Glutamatergic neuron (in vitro differentiated cells): ENCODE measurements around the gene REXO1. TPM values are rescaled to one million over a fixed set of nuclear protein-coding genes. Genes with fewer than 3 reads are reported as not detected.

Source experiments
- DNase-seq: peaks from one replicate; pipeline ENCODE4 v3.0.0; 2022
- H3K27ac Mint-ChIP-seq: one replicate; pipeline ENCODE4 v1.8.0; 2020; ENCODE audit warnings: mild to moderate bottlenecking, mixed read lengths, inconsistent platforms; ENCODE audit not compliant: unreplicated experiment
- H3K27me3 Mint-ChIP-seq: one replicate; pipeline ENCODE4 v1.8.0; 2020; ENCODE audit warnings: mild to moderate bottlenecking, moderate library complexity, mixed read lengths, inconsistent platforms; ENCODE audit not compliant: unreplicated experiment
- H3K36me3 Mint-ChIP-seq: one replicate; pipeline ENCODE4 v1.8.0; 2020; ENCODE audit warnings: mild to moderate bottlenecking, mixed read lengths, inconsistent platforms; ENCODE audit not compliant: unreplicated experiment
- H3K4me1 Mint-ChIP-seq: one replicate; pipeline ENCODE4 v1.8.0; 2020; ENCODE audit warnings: mild to moderate bottlenecking, low read depth, mixed read lengths, inconsistent platforms; ENCODE audit not compliant: unreplicated experiment
- H3K4me3 Mint-ChIP-seq: one replicate; pipeline ENCODE4 v1.8.0; 2020; ENCODE audit warnings: mild to moderate bottlenecking, mixed read lengths, inconsistent platforms; ENCODE audit not compliant: unreplicated experiment
- H3K9me3 Mint-ChIP-seq: one replicate; pipeline ENCODE4 v1.8.0; 2020; ENCODE audit warnings: mild to moderate bottlenecking, moderate library complexity, mixed read lengths, inconsistent platforms; ENCODE audit not compliant: unreplicated experiment
- total RNA-seq: library from RNA; stranded (reverse); fragmentation: NEBNext Ultra II Directional; extraction: Animal tissue kit (Norgen Biotek cat#: 25700); gene quantifications from one replicate; pipeline ENCODE4 v1.2.1, GENCODE V29; 2021; ENCODE audit not compliant: unreplicated experiment
- TF ChIP-seq, protein P1 (sequence below): fragments of 200-600 bp; sonication (generic); IDR thresholded peaks from one replicate; pipeline ENCODE4 v1.5.0; 2021; ENCODE audit not compliant: partially characterized antibody, unreplicated experiment

REXO1 gene
- total RNA-seq, 1 donor from 2014 or later, result 65.7 TPM

DNA sequence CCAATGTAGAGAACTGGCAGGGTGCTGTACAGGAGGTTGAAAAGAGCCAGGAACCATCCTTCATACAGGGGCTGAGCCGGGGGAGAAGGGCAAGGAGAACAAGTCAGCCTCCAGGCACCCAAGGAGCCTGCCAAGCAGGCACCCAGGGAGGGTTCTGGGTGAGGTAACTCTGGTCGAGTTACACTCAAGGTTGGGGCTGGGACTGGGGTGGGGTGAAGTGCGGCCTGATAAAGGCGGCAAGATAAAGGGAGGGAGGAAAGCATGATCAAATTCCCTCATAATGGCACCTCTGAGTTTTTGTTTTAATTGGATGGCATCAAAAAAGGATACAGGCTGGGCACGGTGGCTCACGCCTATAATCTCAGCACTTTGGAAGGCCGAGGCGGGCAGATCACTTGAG, 61.2 kb downstream of the REXO1 start:
- no peaks in the 10 kb centered on the region for H3K9me3 Mint-ChIP-seq
- peaks cover 14% of the 10 kb centered on the region for H3K27me3 Mint-ChIP-seq
- peaks cover 4% of the 10 kb centered on the region for H3K4me1 Mint-ChIP-seq
- no peaks in the 10 kb centered on the region for H3K36me3 Mint-ChIP-seq
- DNase-seq, result no peak
- no peak overlapping the region for H3K27ac Mint-ChIP-seq
- TF ChIP-seq, protein P1, sequence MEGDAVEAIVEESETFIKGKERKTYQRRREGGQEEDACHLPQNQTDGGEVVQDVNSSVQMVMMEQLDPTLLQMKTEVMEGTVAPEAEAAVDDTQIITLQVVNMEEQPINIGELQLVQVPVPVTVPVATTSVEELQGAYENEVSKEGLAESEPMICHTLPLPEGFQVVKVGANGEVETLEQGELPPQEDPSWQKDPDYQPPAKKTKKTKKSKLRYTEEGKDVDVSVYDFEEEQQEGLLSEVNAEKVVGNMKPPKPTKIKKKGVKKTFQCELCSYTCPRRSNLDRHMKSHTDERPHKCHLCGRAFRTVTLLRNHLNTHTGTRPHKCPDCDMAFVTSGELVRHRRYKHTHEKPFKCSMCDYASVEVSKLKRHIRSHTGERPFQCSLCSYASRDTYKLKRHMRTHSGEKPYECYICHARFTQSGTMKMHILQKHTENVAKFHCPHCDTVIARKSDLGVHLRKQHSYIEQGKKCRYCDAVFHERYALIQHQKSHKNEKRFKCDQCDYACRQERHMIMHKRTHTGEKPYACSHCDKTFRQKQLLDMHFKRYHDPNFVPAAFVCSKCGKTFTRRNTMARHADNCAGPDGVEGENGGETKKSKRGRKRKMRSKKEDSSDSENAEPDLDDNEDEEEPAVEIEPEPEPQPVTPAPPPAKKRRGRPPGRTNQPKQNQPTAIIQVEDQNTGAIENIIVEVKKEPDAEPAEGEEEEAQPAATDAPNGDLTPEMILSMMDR, result no peak
- no peak overlapping the region for H3K4me3 Mint-ChIP-seq

DNA sequence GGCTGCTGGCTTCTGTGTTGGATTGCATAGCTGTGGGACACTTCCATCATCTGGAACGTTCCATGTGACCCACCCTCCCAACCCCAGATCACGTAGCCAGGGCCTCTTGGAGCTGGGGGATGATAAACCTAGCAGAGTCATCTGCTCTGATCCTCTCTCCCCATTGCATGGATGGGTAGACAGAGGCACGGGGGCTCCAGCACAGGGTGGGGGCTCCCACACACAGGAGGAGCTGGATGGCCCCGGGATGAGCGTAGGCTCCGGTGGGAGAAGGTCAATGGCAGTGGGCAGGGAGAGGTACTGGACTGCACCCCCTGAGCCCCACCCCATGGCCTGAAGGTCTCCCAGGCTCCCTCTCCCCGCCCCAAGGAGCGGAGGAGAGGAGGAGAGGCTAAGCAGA, 61.6 kb downstream of the REXO1 start:
- Mint-ChIP-seq H3K36me3 (no peaks in the 10 kb centered on the region), H3K4me3 (no peak overlapping the region), H3K4me1 (peaks cover 4% of the 10 kb centered on the region), H3K27me3 (peaks cover 14% of the 10 kb centered on the region), H3K27ac (no peak overlapping the region), H3K9me3 (no peaks in the 10 kb centered on the region)
- DNase-seq, result no peak
- TF ChIP-seq, protein P1, result no peak

DNA sequence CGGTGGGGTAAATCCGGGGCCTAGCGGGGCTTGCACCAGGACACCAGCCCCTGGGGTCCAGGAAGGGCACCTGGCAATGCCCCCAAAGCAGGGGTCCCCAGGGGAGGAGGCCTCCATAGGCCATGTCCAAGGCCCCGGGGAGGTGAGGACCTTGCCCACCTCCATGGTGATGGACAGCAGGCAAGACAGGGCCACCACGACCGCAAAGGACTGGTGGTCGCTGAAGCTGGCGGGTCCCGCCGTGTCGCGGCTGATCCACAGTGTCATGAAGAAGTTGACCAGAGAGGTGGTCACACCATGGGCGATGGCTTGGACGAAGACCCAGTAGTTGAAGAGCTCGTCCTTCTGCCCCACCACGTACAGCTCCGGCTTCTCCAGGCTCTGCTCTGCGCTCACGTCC, 63.0 kb downstream of the REXO1 start:
- DNase-seq, result no peak
- Mint-ChIP-seq H3K4me3 (no peak overlapping the region), H3K4me1 (peaks cover 4% of the 10 kb centered on the region), H3K9me3 (no peaks in the 10 kb centered on the region), H3K27me3 (peaks cover 6% of the 10 kb centered on the region), H3K36me3 (no peaks in the 10 kb centered on the region), H3K27ac (no peak overlapping the region)
- TF ChIP-seq, protein P1, result no peak

DNA sequence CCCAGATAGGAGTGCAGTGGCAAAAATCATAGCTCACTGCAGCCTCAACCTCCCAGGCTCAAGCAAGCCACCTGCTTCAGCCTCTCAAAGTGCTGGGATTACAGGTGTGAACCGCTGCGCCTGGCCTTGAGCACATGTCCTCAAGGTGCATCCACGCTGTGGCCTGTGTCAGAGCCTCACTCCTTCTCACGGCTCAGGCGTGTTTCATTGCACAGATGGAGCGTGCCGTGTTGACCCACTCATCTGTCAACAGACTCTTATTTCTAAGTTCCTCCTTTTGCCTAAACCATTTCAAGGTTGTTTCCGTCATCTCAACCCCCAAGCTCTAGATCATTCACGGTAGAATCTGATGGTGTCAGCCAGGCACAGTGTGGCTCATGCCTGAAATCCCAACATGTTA, 64.4 kb downstream of the REXO1 start:
- DNase-seq, result no peak
- Mint-ChIP-seq H3K4me1 (peaks cover 9% of the 10 kb centered on the region), H3K4me3 (no peak overlapping the region), H3K27me3 (peaks cover 14% of the 10 kb centered on the region), H3K36me3 (no peaks in the 10 kb centered on the region), H3K27ac (no peak overlapping the region), H3K9me3 (peaks cover 6% of the 10 kb centered on the region)
- TF ChIP-seq, protein P1, result no peak

GRCh38 chr19:1783354-1783753, 64.9 kb downstream of the REXO1 start:
- TF ChIP-seq, protein P1, result no peak
- Mint-ChIP-seq H3K27me3 (peaks cover 18% of the 10 kb centered on the region), H3K4me1 (peaks cover 9% of the 10 kb centered on the region), H3K27ac (no peak overlapping the region), H3K4me3 (no peak overlapping the region), H3K9me3 (peaks cover 7% of the 10 kb centered on the region), H3K36me3 (no peaks in the 10 kb centered on the region)
- no peak for DNase-seq
